ENCODE data around the gene INPP4A.

- TF ChIP-seq EP300 (IDR thresholded peaks at IDR 0.05) (no peak), POLR2A (IDR thresholded peaks at IDR 0.05) (no peak)
These were observed 8.4 kb downstream of the INPP4A start for GRCh38 chr2:98453083-98453482.
